A172 (cell line): ENCODE results near the gene SLTM. TPM values are rescaled to one million over a fixed set of nuclear protein-coding genes. Genes with fewer than 3 reads are reported as not detected.

Source experiments
- total RNA-seq: library from RNA; depleted of rRNA; stranded (reverse); fragments of >200 nt; shearing (Covaris generic); gene quantifications from 2 replicates; pipeline ENCODE4 v1.2.3, GENCODE V29; 2014; rRNA removed

The SLTM gene
- total RNA-seq, 1 experiment from 2014 or later, result 74.0 TPM

Other genes starting within 250 kb of the SLTM start
- gene ADAM10, start 184.0 kb downstream of the SLTM start, total RNA-seq, result 116 and 128 TPM in 2 replicates
- gene MINDY2, start 162.4 kb downstream of the SLTM start, total RNA-seq, result 6.3 and 6.7 TPM in 2 replicates
- gene RNF111, start 54.0 kb upstream of the SLTM start, total RNA-seq, result 13.5 and 18.4 TPM in 2 replicates
- gene CCNB2, start 171.5 kb upstream of the SLTM start, total RNA-seq, result 118 and 147 TPM in 2 replicates